ENCODE measurements around the gene KCNIP1. TPM values are rescaled to one million over a fixed set of nuclear protein-coding genes. Genes with fewer than 3 reads are reported as not detected.

Gene KCNIP1
- total RNA-seq, 1 experiment from 2014 or later: not detected

DNA sequence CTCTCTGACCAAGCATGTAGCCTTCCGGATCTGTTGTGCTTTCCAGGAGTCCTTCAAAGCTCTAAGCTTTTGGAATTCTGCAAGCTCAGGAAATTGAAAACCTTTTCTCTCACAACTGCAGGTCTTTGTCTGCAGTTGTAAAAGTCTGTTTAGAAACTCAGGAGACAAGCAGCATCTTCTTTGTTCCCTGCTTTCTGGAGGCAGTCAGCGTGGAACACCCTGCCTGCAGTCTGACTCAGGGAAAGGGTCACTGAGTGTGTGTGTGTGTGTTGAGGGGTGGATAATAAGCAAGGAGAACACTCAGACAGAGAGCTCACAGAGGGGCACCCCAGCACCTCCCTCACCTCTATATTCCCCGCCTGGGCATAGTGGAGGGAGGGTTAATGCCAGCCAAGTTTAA is 29.1 kb downstream of the KCNIP1 start:
- BruUV-seq (replicated peaks): no TSS peak
- TF ChIP-seq, protein P1, sequence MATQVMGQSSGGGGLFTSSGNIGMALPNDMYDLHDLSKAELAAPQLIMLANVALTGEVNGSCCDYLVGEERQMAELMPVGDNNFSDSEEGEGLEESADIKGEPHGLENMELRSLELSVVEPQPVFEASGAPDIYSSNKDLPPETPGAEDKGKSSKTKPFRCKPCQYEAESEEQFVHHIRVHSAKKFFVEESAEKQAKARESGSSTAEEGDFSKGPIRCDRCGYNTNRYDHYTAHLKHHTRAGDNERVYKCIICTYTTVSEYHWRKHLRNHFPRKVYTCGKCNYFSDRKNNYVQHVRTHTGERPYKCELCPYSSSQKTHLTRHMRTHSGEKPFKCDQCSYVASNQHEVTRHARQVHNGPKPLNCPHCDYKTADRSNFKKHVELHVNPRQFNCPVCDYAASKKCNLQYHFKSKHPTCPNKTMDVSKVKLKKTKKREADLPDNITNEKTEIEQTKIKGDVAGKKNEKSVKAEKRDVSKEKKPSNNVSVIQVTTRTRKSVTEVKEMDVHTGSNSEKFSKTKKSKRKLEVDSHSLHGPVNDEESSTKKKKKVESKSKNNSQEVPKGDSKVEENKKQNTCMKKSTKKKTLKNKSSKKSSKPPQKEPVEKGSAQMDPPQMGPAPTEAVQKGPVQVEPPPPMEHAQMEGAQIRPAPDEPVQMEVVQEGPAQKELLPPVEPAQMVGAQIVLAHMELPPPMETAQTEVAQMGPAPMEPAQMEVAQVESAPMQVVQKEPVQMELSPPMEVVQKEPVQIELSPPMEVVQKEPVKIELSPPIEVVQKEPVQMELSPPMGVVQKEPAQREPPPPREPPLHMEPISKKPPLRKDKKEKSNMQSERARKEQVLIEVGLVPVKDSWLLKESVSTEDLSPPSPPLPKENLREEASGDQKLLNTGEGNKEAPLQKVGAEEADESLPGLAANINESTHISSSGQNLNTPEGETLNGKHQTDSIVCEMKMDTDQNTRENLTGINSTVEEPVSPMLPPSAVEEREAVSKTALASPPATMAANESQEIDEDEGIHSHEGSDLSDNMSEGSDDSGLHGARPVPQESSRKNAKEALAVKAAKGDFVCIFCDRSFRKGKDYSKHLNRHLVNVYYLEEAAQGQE (IDR thresholded peaks at IDR 0.05; ENCODE audit: insufficient read depth in 1 of 2, low read depth in 2 of 2, low read length in 1 of 2): no peak
- TF ChIP-seq TCF7L2 (IDR thresholded peaks at IDR 0.05; ENCODE audit: low read depth, low read length) (no peak), POLR2AphosphoS5 (IDR thresholded peaks at IDR 0.05; ENCODE audit: low read depth, low read length) (no peak), SIN3A (IDR thresholded peaks at IDR 0.05; ENCODE audit: borderline replicate concordance, insufficient read depth, low read depth, low read length) (no peak)
- TF ChIP-seq, protein P2, sequence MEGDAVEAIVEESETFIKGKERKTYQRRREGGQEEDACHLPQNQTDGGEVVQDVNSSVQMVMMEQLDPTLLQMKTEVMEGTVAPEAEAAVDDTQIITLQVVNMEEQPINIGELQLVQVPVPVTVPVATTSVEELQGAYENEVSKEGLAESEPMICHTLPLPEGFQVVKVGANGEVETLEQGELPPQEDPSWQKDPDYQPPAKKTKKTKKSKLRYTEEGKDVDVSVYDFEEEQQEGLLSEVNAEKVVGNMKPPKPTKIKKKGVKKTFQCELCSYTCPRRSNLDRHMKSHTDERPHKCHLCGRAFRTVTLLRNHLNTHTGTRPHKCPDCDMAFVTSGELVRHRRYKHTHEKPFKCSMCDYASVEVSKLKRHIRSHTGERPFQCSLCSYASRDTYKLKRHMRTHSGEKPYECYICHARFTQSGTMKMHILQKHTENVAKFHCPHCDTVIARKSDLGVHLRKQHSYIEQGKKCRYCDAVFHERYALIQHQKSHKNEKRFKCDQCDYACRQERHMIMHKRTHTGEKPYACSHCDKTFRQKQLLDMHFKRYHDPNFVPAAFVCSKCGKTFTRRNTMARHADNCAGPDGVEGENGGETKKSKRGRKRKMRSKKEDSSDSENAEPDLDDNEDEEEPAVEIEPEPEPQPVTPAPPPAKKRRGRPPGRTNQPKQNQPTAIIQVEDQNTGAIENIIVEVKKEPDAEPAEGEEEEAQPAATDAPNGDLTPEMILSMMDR (IDR thresholded peaks at IDR 0.05): no peak
- ATAC-seq: no peak
- CTCF ChIA-PET: no interaction called here
- no peaks in the 10 kb centered on the region for H3K4me1 ChIP-seq (ENCODE audit: control insufficient read depth, insufficient read depth, low read length)
- H3K36me3 ChIP-seq (ENCODE audit: control insufficient read depth, insufficient read depth, low read length): no peaks in the 10 kb centered on the region
- H3K27me3 ChIP-seq (ENCODE audit: control insufficient read depth, insufficient read depth, low read length): no peaks in the 10 kb centered on the region; the same call in 1 of the 2 replicates
- no peak overlapping the region for H3K27ac ChIP-seq (ENCODE audit: low read length)
- no peaks in the 10 kb centered on the region for H3K9me3 ChIP-seq (ENCODE audit: control insufficient read depth, insufficient read depth, low read depth, low read length)
- in situ Hi-C loops (cut with HindIII; ENCODE audit: low pct_unique_long_range_greater_than_20kb, low sequenced_read_pairs) (no loop called here), intact Hi-C loops (cut with micrococcal nuclease; ENCODE audit: unreplicated experiment) (no loop called here)
- no peak overlapping the region for H3K4me3 ChIP-seq (ENCODE audit: low read depth in 2 of 2, low read length in 2 of 2)
- DNase-seq (ENCODE audit: low read depth, low spot score): no peak
- POLR2A ChIA-PET: no interaction called here

DNA sequence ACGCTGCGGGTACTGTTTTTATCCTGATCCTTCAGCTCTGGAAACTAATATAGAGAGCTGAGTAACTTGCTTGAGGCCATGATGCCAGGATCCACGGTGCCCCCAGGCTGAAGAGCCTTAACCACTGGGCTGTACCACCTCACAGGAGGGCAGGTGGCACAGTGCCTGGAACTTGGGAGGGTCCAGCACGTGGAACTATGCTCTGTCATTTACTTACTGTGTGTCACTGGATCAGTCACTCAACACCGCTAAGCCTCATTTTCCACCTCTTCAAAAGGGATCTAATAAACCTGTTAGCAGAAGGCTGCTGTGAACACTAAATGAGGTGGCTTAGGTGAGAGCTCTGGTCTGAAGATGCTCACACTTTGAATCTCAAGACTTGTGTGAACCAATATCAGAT is 29.6 kb downstream of the KCNIP1 start:
- H3K27ac ChIP-seq (ENCODE audit: low read length): no peak overlapping the region
- no peaks in the 10 kb centered on the region for H3K36me3 ChIP-seq (ENCODE audit: control insufficient read depth, insufficient read depth, low read length)
- H3K4me3 ChIP-seq (ENCODE audit: low read depth in 2 of 2, low read length in 2 of 2): no peak overlapping the region
- H3K27me3 ChIP-seq (ENCODE audit: control insufficient read depth, insufficient read depth, low read length): no peaks in the 10 kb centered on the region; the same call in 1 of the 2 replicates
- DNase-seq (ENCODE audit: low read depth, low spot score) (no peak), ATAC-seq (no peak)
- in situ Hi-C loops (cut with HindIII; ENCODE audit: low pct_unique_long_range_greater_than_20kb, low sequenced_read_pairs): no loop called here
- TF ChIP-seq, protein P1 (IDR thresholded peaks at IDR 0.05; ENCODE audit: insufficient read depth in 1 of 2, low read depth in 2 of 2, low read length in 1 of 2): no peak
- TF ChIP-seq, protein P2 (IDR thresholded peaks at IDR 0.05): no peak
- TF ChIP-seq TCF7L2 (IDR thresholded peaks at IDR 0.05; ENCODE audit: low read depth, low read length): no peak
- no peak for TF ChIP-seq POLR2AphosphoS5 (IDR thresholded peaks at IDR 0.05; ENCODE audit: low read depth, low read length)
- H3K4me1 ChIP-seq (ENCODE audit: control insufficient read depth, insufficient read depth, low read length): no peaks in the 10 kb centered on the region
- intact Hi-C loops (cut with micrococcal nuclease; ENCODE audit: unreplicated experiment): no loop called here
- no peaks in the 10 kb centered on the region for H3K9me3 ChIP-seq (ENCODE audit: control insufficient read depth, insufficient read depth, low read depth, low read length)
- no TSS peak for BruUV-seq (replicated peaks)
- ChIA-PET CTCF (no interaction called here), POLR2A (no interaction called here)

All from Panc1 (cell line).